Epithelial cell of proximal tubule (primary cell): ENCODE measurements around the gene KLHL8. TPM values are rescaled to one million over a fixed set of nuclear protein-coding genes. Genes with fewer than 3 reads are reported as not detected.
"Not testable (repeated sequence)": the region's sequence is repeated elsewhere in the genome, so short reads cannot be mapped to it uniquely, and the experiment has no call there.

Experiments
- DNase-seq: peaks from one replicate; pipeline ENCODE4 v3.0.0-alpha.2; 2011; ENCODE audit warnings: low read depth
- H3K4me3 ChIP-seq: 2 replicates; pipeline ENCODE4 v1.5.1; 2011; ENCODE audit warnings: low read depth, mild to moderate bottlenecking, low read length
- total RNA-seq: library from RNA; depleted of rRNA; stranded (reverse); fragments of >200 nt; gene quantifications from 2 replicates; pipeline ENCODE4 v1.2.3, GENCODE V29; 2015
- TF ChIP-seq, protein P1 (sequence below): conservative IDR thresholded peaks from 2 replicates; pipeline ENCODE4 v1.5.1; 2012; ENCODE audit warnings: low read depth, mild to moderate bottlenecking, low read length

KLHL8 gene
- total RNA-seq, 1 donor from 2014 or later: 6.7 TPM

DNA sequence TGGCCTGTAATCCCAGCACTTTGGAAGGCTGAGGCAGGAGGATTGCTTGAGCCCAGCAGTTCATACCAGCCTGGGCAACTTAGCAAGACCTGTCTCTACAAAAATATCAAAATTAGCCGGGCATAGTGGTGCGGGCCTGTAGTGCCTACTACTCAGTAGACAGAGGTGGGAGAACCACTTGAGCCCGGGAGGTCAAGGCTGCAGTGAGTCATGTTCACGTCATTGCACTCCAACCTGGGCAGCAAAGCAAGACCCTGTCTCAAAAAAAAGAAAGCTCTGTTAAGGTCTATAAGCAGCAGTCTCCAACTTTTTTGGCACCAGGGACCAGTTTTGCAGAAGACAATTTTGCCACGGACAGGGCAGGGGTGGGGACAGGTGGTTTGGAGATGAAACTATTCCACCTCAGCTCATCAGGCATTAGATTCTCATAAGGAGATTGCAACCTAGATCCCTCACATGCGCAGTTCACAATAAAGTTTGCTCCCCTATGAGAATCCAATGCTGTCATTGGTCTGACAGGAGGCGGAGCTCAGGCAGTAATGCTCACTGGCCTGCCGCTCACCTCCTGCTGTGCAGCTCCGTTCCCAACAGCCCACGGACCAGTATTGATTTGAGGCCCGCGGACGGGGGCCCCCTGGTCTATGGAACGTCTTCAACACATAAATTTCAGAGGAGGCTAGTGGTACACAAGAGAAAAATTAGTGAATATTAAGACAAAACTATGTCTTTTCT lies 67.9 kb downstream of the KLHL8 start:
- TF ChIP-seq, protein P1, sequence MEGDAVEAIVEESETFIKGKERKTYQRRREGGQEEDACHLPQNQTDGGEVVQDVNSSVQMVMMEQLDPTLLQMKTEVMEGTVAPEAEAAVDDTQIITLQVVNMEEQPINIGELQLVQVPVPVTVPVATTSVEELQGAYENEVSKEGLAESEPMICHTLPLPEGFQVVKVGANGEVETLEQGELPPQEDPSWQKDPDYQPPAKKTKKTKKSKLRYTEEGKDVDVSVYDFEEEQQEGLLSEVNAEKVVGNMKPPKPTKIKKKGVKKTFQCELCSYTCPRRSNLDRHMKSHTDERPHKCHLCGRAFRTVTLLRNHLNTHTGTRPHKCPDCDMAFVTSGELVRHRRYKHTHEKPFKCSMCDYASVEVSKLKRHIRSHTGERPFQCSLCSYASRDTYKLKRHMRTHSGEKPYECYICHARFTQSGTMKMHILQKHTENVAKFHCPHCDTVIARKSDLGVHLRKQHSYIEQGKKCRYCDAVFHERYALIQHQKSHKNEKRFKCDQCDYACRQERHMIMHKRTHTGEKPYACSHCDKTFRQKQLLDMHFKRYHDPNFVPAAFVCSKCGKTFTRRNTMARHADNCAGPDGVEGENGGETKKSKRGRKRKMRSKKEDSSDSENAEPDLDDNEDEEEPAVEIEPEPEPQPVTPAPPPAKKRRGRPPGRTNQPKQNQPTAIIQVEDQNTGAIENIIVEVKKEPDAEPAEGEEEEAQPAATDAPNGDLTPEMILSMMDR: no peak
- no peak overlapping the region for H3K4me3 ChIP-seq
- no peak for DNase-seq

DNA sequence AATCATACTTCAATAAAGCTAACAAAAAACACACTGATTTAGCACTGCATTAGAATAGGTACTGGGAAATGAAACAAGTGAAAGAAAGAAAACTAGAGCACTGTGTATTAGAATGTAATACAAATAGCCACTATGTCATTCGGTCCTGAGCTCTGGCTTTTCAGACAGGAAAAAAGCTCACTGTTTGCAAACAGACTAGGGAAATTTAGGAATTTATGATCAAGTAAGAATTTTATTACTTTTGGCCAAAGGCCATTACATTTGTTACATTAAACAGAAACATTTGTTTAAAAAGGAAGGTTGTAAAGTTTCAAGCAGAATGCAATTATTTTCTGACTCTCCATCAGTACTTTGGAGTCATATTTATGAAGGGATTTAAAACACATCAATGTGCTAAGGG lies 68.7 kb downstream of the KLHL8 start:
- TF ChIP-seq, protein P1: no peak
- no peak overlapping the region for H3K4me3 ChIP-seq
- no peak for DNase-seq

DNA sequence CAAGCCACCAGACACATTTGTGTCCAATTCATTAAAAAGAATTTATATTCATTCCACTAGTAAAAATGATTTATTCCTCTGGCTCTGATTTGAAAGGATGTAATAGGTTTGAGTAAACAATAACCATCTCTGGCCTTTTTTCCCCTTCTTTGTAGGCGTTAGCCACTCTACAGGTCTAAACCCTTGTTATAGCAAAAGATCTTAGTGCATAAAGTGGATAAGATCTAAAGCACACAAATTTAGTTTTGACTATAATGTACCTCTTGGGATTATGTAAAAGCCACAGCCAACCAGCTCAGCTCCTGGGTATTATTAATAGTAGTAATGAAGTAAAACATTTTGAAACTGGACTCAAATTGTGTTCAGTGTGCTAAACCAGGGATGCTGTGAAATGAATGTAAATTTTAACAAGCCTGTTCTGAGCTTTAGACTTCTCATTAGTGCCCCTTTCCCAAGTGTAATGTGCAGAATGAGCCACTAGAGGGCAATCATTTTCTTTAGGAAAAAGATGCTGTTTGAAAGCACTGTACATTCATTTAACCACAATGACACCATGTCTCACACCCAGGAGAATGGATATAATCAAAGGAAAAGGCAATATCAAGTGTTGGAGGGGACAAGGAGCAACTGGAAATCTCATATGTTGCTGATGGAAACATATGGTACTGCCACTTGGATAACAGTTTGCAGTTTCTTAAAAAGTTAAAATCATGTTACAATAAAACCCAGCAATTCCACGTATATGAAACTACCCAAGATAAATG lies 69.7 kb downstream of the KLHL8 start:
- no peak overlapping the region for H3K4me3 ChIP-seq
- no peak for DNase-seq
- TF ChIP-seq, protein P1: peak; percentile 94

DNA sequence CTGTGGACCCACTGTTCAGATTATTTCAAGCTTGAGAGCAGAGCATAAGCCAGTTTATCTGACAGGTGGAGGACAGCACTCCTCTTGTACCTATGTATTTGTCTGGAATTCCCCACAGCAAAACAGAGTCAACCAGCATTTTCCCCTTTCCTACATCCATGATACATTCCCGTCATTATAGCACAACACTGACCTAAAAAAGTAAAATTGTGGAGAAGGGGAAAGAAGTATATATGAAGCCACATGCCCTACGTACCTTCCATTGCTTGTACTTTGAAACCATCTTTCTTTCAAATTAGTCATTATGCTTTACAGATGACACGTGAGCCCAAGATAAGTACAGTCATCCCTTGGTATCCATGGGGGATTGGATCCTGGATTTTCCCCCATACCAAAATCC lies 73.3 kb downstream of the KLHL8 start:
- H3K4me3 ChIP-seq: no peak overlapping the region
- no peak for DNase-seq
- TF ChIP-seq, protein P1: no peak

DNA sequence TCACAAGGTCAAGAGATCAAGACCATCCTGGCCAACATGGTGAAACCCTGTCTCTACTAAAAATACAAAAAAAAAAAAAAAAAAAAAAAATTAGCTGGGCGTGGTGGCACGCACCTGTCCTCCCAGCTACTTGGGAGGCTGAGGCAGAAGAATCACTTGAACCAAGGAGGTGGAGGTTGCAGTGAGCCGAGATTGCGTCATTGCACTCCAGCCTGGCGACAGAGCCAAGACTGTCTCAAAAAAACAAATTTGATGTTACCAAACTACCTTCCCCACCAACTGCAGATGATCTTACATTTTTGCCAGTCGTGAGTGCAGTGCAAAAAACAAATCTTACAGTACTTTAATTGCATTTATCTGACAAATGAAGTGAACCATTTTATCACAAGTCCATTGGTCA lies 74.5 kb downstream of the KLHL8 start:
- not testable (repeated sequence) for DNase-seq, H3K4me3 ChIP-seq

DNA sequence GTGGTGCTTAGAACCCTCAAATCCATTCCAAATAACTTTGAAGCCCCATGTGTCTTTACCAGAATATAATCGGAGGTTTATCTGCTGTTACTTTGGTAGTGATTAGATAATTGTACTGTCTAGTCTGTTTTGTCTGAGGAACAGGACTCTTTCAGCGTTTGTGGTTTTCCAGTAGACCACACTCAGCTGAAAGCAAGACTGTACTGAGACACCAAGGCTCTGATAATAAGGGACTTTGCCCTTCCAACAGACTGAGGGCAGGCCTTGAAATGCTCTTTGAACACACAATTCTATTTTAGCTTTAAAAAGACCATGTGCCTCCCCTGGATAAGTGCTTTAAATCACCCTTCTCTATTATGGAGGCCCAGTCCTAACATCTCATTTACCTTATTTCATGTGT lies 76.1 kb downstream of the KLHL8 start:
- H3K4me3 ChIP-seq: no peak overlapping the region
- no peak for DNase-seq
- TF ChIP-seq, protein P1: no peak

DNA sequence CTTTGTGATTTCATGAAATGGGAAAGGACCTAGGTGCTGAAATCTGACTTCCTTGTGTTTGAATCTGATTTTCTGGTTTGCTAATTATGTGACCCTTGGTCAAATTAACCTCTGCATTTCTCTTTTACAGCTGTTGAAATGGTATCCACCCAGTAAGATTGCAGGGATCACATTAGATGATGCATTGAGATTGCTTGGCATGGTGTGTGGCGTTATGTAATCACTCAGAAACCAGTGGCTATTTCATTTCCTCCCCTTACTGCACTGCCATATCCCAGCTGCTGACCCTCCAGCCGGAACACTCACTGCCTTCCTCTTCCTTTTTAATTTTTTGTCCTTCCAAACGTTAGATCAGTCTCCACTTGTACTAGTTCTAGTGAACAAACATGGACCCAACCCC lies 79.0 kb downstream of the KLHL8 start:
- TF ChIP-seq, protein P1: no peak
- no peak overlapping the region for H3K4me3 ChIP-seq
- no peak for DNase-seq
